GM21515 (cell line): ENCODE measurements around the gene MT4.
"Not testable (repeated sequence)": the region's sequence is repeated elsewhere in the genome, so short reads cannot be mapped to it uniquely, and the experiment has no call there.

ENCODE experiments used
- ATAC-seq: cut with Tn5 transposase; IDR thresholded peaks from one replicate; pipeline ENCODE4 v1.9.1; 2021; ENCODE audit not compliant: unreplicated experiment

The MT4 gene

GRCh38 chr16:56558024-56558747, 6.7 kb upstream of the MT4 start:
- no peak for ATAC-seq

GRCh38 chr16:56559109-56559508, 5.8 kb upstream of the MT4 start:
- ATAC-seq: no peak

- ATAC-seq: no peak
Observed at GRCh38 chr16:56560447-56560846, 4.4 kb upstream of the MT4 start.

GRCh38 chr16:56561126-56561525, 3.7 kb upstream of the MT4 start:
- no peak for ATAC-seq

- ATAC-seq: no peak
Observed at GRCh38 chr16:56569971-56570370, 5.1 kb downstream of the MT4 start.

GRCh38 chr16:56571525-56571924, 6.7 kb downstream of the MT4 start:
- ATAC-seq: no peak

- no peak for ATAC-seq
Observed at GRCh38 chr16:56574625-56575024, 9.8 kb downstream of the MT4 start.

GRCh38 chr16:56576585-56577299, 11.9 kb downstream of the MT4 start:
- ATAC-seq: peak; percentile 85

- ATAC-seq: no peak
Observed at GRCh38 chr16:56577300-56577625, 12.4 kb downstream of the MT4 start.

- no peak for ATAC-seq
Observed at GRCh38 chr16:56580391-56581048, 15.6 kb downstream of the MT4 start.

GRCh38 chr16:56582911-56583310, 18.0 kb downstream of the MT4 start:
- ATAC-seq: not testable (repeated sequence)

- ATAC-seq: no peak
Observed at GRCh38 chr16:56583351-56584168, 18.7 kb downstream of the MT4 start.

- no peak for ATAC-seq
Observed at GRCh38 chr16:56584276-56584675, 19.4 kb downstream of the MT4 start.

- no peak for ATAC-seq
Observed at GRCh38 chr16:56588781-56589140, 23.9 kb downstream of the MT4 start.

GRCh38 chr16:56589141-56590039, 24.5 kb downstream of the MT4 start, which contains the start of gene MT3:
Gene MT3, plus strand, starts transcription at chr16:56589528. Its CDS starts 63 bp downstream, at chr16:56589591.
- ATAC-seq: no peak

GRCh38 chr16:56591377-56592060, 26.6 kb downstream of the MT4 start:
- ATAC-seq: no peak

GRCh38 chr16:56593573-56594291, 28.9 kb downstream of the MT4 start:
- no peak for ATAC-seq

GRCh38 chr16:56594292-56594619, 29.4 kb downstream of the MT4 start:
- no peak for ATAC-seq

GRCh38 chr16:56600398-56600999, 35.6 kb downstream of the MT4 start:
- ATAC-seq: no peak
